HG03097 (cell line): ENCODE measurements around the gene PPARGC1A.

Experiments
- ATAC-seq: cut with Tn5 transposase; IDR thresholded peaks from one replicate; pipeline ENCODE4 v1.9.1; 2021; ENCODE audit not compliant: unreplicated experiment, low FRiP score

Gene PPARGC1A

GRCh38 chr4:23881674-23882337 is 8.0 kb downstream of the PPARGC1A start:
- no peak for ATAC-seq

DNA sequence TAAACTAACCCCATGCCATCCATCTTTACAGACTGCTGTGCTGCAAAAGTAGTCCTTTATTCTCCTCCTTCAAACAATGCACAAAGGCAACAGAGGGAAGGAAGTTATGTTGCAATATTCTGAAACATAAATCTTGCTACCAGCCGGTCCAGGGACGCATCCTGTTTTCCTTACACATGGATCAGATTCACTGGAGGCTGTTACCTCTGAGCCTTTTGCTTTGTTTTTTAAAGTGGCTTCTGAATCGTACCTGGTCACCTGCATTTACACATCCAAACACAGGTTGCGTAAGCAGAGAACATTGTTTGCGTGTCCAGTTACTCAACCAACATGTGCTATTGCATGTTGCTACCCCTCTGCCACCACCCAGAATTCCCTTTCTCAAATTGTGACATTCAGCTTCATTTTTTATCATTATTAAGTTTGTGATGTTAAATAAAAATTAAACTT is 8.8 kb downstream of the PPARGC1A start:
- no peak for ATAC-seq

DNA sequence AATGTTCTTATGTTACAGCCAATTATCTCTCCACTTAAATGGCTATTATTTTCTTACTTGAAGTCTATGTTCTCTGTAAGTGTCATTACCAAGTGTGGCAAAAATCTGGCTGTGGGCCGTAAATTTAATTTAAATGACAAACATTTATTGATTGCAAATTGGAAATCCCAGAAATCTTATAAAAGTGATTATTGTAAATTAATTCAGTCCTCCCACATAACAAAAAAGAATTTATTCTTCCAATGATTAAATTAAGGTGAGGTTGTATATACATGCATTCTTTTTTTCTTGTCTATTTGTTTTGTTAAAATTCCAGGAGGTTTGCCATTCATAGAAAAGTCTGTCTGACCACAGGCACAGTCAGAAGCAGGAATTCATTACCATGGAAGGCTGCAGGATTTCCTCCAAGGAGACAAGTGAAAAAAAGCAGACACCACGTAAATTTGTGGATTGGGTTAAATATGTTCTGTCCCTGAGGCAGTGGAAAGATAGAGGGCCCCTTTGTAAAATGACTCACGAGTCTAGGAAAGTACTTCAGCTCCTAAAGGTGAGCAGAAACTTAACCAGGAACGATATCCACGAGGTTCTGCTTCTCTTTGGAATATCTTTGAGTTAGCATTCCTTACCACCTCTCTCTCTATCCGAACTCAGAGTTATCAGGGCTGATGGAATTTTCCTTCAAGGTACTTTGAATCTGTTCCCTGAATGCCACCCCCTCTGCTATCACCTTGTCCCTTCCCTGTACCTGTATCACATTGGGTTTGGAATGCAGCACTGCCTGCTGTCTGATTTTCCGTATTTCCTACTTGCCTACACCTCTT is 10.7 kb downstream of the PPARGC1A start:
- no peak for ATAC-seq

DNA sequence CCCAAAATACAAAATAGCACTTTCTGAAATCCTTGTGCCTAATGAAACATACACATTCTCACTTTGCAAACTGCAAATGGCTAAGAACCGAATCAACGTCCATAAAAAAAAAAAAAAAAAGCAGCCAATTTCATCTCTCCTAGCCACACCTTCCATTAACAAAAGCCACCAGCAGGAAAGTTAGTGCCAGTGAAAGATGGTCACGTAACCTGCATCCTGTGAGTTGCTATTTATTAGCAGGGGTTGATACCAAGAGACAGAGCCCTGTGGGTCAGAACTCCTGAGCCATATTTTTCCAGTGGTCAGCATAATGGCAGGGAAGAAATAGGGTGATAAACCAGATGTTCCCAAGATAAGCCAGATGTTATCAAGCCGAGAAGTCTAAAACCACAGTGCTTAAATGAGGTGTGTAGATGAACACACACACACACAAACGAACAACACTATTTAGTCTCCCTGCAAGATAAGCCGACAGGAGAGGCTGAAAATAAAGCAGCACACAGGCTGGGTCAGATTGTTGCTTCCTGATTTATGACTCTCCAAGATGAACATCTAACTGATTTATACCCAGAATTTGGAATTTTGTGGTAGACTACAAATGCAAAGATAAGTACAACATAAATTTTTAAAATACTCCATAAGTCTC is 11.5 kb downstream of the PPARGC1A start:
- no peak for ATAC-seq

- no peak for ATAC-seq
These were observed 12.1 kb downstream of the PPARGC1A start for GRCh38 chr4:23877758-23878229.

DNA sequence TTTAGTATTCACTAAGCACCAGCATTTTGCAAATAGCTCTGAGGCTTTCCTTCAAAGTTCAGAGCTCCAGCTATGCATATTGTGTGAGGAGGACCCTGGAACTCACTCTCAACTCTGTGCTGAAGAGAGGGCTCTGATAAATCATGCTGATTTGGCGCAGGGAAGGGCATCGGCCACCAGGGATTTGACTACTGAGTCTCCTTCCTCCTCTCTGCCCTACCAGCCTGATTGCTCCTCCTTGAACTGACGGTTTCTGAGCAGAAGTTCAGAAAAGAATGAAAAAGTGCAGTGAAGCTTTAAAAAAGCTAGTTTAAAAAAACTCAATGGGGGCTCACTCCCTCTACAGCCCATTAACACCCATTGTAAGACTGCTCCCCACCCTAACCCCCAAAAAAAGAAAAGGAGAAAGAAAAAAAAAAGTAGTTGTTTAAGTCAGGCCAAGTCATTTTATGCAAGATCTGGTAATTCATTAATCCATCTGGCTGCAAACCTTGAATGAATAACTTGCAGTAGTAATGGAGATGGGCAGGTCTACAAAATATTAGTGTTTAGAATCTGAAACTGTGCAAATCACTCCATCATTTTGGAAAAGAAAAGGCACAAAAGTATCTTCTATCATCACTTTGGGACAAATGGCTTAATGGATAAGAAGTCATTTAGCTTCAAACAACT is 13.3 kb downstream of the PPARGC1A start:
- ATAC-seq = no peak

DNA sequence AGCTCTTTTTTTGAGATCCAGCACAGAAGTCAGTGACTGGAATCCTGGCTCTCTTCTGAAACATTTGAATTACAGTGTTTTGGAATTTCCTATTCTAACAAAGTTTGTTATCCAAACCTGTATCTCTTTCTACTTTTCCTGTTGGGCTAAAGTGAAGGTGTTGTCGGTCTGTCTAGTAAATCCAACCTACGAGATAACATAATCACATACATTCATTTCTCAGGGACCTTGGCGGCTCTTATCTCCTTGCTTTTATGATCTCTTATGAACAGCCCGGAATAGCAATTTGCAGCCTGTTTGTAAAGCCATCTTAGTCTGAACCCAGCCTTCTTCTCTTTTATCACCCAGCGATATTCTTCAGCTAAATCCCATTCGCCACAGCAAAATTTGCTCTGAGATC is 14.5 kb downstream of the PPARGC1A start:
- no peak for ATAC-seq

DNA sequence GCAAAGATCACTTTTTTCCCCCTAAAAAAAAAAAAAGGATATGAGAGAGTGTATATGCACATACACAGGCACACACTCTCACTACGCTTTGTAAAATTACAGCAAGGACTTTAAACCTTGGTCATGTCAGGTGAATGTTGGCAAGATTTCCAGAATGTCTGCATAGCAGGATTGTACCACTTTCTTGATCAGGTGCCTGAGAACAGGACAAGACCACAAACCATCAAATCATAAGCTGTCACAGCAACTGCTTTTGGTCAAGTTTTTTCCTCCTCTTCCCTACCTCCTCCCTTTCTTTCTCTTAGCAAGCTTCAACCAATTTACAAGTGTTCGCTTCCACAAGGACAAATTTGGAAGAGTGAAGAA is 15.3 kb downstream of the PPARGC1A start:
- ATAC-seq = no peak

DNA sequence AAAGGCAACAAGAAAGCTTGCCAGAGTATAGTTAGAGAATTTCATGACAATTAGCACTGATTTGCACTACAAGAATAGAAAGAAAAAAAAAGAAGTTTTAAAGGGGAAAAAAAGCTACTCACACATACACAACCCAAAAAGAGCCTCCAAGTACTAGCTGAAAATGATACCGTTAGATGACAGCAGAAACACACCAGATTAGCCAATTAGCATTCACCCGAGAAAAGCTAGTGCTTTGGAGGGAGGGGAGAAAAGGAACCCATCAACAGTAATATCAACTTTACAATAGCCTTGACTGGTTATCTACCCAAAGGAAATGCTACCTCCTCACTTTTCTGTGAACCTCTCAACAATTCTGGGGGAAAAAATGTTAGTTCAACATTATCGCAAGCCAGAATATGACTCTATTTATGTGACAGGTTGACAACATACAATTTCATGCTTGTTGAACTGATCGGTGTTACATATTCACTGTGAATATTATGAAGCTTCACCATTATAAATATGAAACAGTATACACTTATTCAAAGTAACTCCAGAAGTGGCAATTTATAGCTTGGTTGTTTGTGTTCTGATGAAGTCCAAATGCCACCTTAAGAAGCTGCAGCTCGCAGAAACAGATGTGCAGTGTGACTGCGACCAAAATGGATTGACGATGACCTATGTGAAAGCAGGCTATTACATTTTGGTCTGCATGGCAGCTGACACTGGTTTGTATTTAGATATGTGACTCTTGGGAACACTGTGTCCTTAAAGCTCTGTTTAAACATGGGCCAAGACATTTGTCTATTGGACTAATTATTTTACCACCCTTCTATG is 15.9 kb downstream of the PPARGC1A start:
- ATAC-seq = no peak

- ATAC-seq = no peak
These were observed 18.4 kb downstream of the PPARGC1A start for GRCh38 chr4:23871426-23871825.

- no peak for ATAC-seq
These were observed 23.3 kb downstream of the PPARGC1A start for GRCh38 chr4:23866450-23867075.

DNA sequence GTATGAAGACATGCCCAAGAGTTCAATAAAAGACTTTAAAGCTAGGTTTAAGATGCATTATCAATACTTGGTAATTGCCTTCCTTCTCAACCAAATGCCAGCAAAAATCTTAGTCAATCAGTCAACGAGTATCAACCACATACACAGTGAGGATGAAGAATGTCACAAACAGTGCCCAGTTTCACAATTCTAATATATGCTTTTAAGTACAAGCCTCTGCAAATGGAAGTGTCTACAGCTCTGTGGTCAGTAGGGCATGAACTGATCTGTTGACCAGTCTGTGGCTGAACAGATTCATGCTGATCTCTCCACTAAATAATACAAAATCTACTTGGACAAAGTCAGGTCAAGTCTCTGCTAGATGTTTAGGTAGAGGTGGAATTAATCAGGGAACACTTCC is 27.9 kb downstream of the PPARGC1A start:
- no peak for ATAC-seq

GRCh38 chr4:23860919-23861318 is 28.9 kb downstream of the PPARGC1A start:
- ATAC-seq = no peak

DNA sequence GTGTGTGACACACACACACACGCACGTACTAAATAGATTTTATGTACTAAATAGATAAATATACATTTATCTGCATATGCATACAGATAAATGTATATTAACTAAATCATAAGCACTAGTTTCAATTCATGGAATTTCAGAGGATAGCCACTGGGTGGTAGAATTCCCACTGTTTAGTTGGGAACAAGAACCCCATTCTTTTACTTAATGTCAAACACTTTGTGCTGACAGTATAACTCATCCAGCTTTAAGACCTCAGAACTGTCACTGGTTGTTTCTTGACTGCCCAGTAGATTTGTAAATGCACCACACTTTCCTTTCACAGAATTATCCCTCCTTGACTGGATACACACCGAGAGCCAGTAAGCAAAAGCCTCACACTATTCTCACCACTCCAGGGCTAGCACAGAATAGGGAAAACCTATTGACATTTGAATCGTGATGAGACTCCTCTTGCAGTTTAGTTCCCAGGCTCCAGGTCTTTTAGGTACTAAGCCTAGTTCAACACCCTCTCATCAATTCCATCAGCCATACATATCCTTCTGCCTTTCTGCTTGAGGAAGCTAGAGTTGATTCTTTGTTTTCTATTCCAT is 32.4 kb downstream of the PPARGC1A start:
- no peak for ATAC-seq

DNA sequence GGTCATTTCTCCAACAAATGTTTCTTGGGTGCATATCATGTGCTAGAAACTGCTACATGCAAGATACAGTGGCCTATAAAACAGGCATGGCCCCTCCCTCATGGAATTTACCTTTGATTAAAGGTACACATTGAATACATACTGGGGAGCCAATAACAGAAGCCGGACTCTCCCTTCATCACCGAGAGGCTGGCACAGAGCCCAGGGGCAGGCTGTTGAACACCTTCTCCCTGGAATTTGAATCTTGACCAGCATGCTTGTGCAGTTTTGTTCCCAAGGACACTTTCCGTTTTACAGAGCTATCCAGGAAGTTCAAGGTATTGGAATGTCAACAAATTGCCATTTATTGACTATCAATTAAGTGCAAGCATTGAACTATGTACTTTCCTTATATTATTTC is 33.2 kb downstream of the PPARGC1A start:
- no peak for ATAC-seq

- no peak for ATAC-seq
These were observed 33.8 kb downstream of the PPARGC1A start for GRCh38 chr4:23855912-23856605.

DNA sequence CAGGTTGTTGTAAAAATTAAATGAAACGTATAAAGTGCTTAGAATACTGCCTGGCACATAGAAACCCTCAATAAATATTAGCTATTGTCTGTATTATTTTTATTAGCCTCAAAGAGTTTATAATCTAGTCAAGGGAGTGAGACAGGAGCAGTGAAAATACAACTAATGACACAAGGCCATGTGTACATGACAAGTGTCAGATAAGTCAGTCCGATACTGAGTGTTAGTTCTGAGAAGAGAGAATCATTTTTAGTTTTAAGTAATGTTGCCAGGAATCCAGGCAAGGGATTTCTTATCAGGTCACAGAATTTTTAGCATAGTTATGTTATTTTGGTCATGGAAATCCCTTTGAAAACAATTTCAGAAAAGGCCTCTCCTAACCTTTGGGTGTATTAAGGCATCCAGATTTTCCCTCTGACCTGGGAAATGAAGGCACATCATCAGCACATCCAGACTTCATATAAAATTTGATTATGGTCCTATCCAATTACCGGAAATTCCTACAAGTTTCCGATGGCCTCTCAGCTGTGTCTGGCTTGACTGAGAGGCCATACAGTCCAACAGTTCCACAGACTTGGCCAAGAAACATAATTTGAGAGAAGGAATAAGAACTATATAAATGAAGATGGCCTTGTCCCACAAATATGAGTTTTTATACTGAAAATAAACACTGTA is 35.7 kb downstream of the PPARGC1A start:
- ATAC-seq = no peak

DNA sequence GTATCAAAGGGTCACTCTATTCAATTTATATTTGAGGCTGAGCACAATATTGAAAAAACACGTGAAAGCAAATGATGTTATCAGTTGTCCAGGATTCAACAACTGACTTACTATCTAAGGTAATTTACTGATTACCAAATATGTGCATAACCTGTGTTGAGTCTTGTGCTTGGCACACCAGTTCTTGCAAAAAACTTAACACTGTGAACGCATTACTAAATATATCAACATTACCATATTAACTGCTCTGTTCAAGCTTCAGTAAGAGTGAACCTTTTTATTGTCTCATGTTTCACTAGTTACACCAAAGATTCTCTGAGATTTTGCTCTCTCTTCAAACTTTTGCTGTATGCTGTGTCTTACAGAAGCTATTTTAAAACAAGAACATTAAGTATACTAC is 38.4 kb downstream of the PPARGC1A start:
- ATAC-seq = no peak
